PC-9 (cell line): ENCODE results near the gene RTP5. TPM values are rescaled to one million over a fixed set of nuclear protein-coding genes. Genes with fewer than 3 reads are reported as not detected.

Source experiments
- BruUV-seq: library from RNA; stranded (reverse); fragments of 400-500 nt; replicated peaks from 2 replicates; lab custom pipeline; 2021; lab: Mats Ljungman, UMichigan
- CTCF ChIA-PET: fragments of 300-600 bp; sonication (Branson Sonifier 250); formaldehyde crosslinking; loops from one replicate; lab custom pipeline; 2022; ENCODE audit warnings: antibody characterized with exemption; lab: Charles Lee
- POLR2A ChIA-PET: fragments of 300-600 bp; sonication (Branson Sonifier 250); formaldehyde crosslinking; loops from one replicate; lab custom pipeline; 2022; ENCODE audit warnings: antibody characterized with exemption; ENCODE audit not compliant: unreplicated experiment; lab: Charles Lee
- DNase-seq, 2 experiments: peaks; one replicate each; pipeline versions ENCODE4 v3.0.0 to v3.0.0-alpha.2; 2015 to 2022; ENCODE audit warnings: mixed read lengths in 1 of 2
- H2AFZ ChIP-seq: fragments of 200-600 bp; sonication (generic); 2 replicates; pipeline ENCODE4 v1.8.1; 2017; ENCODE audit warnings: antibody characterized with exemption
- H3F3A ChIP-seq: fragments of 200-600 bp; sonication (generic); 2 replicates; pipeline ENCODE4 v1.8.1; 2017; ENCODE audit warnings: antibody characterized with exemption, mild to moderate bottlenecking, low read depth; ENCODE audit not compliant: insufficient read depth
- H3K27ac ChIP-seq: fragments of 200-600 bp; sonication (generic); 2 replicates; pipeline ENCODE4 v1.6.1; 2016; ENCODE audit warnings: mixed run types
- H3K27me3 ChIP-seq: fragments of 200-600 bp; sonication (generic); 2 replicates; pipeline ENCODE4 v1.6.1; 2016; ENCODE audit warnings: low read depth, mixed run types; ENCODE audit not compliant: insufficient read depth
- H3K36me3 ChIP-seq: fragments of 200-600 bp; sonication (generic); 2 replicates; pipeline ENCODE4 v1.6.1; 2016; ENCODE audit warnings: low read depth, mixed run types
- H3K4me1 ChIP-seq: fragments of 200-600 bp; sonication (generic); replicated peaks from 2 replicates; pipeline ENCODE4 v1.6.1; 2016; ENCODE audit warnings: mixed run types; ENCODE audit not compliant: insufficient read depth
- H3K4me2 ChIP-seq: fragments of 200-600 bp; sonication (generic); 2 replicates; pipeline ENCODE4 v1.6.1; 2017; ENCODE audit warnings: mixed run types
- H3K4me3 ChIP-seq: fragments of 200-600 bp; sonication (generic); 2 replicates; pipeline ENCODE4 v1.6.1; 2016; ENCODE audit warnings: mixed run types
- H3K79me2 ChIP-seq: fragments of 200-600 bp; sonication (generic); 2 replicates; pipeline ENCODE4 v1.6.1; 2017; ENCODE audit warnings: low read depth, mixed run types
- H3K9me2 ChIP-seq: fragments of 200-600 bp; sonication (generic); 2 replicates; pipeline ENCODE4 v1.8.1; 2017; ENCODE audit warnings: mild to moderate bottlenecking; ENCODE audit not compliant: insufficient read depth
- H3K9me3 ChIP-seq: fragments of 200-600 bp; sonication (generic); 2 replicates; pipeline ENCODE4 v1.8.1; 2016; ENCODE audit warnings: low read depth; ENCODE audit not compliant: insufficient read depth
- H4K20me1 ChIP-seq: fragments of 200-600 bp; sonication (generic); 2 replicates; pipeline ENCODE4 v1.8.1; 2017; ENCODE audit not compliant: insufficient read depth
- EZH2 ChIP-seq: fragments of 200-600 bp; sonication (generic); IDR thresholded peaks from 2 replicates; pipeline ENCODE4 v1.8.0; 2017; ENCODE audit warnings: antibody characterized with exemption, low read depth
- intact Hi-C: fragments of 100-400 bp; cut with micrococcal nuclease; formaldehyde crosslinking; loops from one replicate; pipeline ENCODE4 v1.10.0; 2022; ENCODE audit not compliant: unreplicated experiment
- total RNA-seq: library from RNA; stranded (reverse); gene quantifications from 2 replicates; pipeline ENCODE4 v1.2.3, GENCODE V29; 2021
- TF ChIP-seq, protein P1 (sequence below): fragments of 200-600 bp; sonication (generic); conservative IDR thresholded peaks from 2 replicates; pipeline ENCODE4 v1.6.1; 2017; ENCODE audit warnings: mixed run types, antibody characterized with exemption, mild to moderate bottlenecking, moderate library complexity

Gene RTP5
- total RNA-seq, 1 experiment from 2014 or later: not detected

DNA sequence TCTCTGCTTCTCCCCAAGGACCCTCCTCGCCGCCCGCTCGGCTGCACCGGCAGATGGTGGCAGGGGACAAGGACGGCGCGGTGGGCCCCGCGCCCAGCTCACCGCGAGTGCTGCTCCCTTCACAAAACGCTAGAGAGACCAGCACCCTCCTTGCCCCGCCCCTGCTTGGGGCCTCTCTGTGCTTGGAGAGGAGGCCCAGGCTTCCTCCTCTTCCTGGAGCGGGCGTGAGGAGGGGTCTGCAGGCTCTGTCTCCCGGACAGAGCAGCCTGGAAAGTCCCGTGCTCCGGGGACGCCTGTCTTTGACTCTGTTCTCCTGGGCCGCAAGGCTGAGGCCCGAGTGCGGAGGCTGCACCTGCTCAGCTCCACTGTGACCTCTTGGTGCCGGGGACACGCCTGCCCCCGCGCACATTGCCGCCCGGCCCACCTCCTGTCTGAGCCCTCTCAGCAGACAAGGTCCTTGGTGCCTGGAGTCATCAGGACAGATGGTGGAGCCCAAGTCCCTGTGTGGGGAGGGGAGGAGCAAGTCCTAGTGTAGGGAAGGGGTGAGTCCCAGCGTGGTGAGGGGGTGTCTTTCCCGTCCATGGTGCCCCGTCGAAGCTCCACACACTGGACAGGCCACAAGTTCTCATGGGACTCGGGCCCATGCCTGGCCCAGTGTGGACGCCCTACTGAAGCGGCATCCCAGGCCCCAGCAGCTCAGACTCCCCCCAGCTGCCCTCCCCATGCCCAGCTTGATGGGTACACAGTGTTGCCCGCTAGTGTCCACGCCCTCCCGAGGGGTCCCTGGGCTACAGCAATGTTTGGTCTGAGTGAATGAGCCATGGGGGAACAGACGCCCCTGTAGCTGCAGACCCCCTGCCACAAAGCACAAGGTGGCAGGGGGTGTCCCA is 33.8 kb downstream of the RTP5 start:
- no peaks in the 10 kb centered on the region for H3K9me2 ChIP-seq
- no peaks in the 10 kb centered on the region for H3K36me3 ChIP-seq
- H3K27me3 ChIP-seq: peaks cover 94% of the 10 kb centered on the region
- H2AFZ ChIP-seq: no peak overlapping the region
- TF ChIP-seq, protein P1, sequence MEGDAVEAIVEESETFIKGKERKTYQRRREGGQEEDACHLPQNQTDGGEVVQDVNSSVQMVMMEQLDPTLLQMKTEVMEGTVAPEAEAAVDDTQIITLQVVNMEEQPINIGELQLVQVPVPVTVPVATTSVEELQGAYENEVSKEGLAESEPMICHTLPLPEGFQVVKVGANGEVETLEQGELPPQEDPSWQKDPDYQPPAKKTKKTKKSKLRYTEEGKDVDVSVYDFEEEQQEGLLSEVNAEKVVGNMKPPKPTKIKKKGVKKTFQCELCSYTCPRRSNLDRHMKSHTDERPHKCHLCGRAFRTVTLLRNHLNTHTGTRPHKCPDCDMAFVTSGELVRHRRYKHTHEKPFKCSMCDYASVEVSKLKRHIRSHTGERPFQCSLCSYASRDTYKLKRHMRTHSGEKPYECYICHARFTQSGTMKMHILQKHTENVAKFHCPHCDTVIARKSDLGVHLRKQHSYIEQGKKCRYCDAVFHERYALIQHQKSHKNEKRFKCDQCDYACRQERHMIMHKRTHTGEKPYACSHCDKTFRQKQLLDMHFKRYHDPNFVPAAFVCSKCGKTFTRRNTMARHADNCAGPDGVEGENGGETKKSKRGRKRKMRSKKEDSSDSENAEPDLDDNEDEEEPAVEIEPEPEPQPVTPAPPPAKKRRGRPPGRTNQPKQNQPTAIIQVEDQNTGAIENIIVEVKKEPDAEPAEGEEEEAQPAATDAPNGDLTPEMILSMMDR: no peak
- TF ChIP-seq EZH2: no peak
- H4K20me1 ChIP-seq: no peaks in the 10 kb centered on the region
- no peaks in the 10 kb centered on the region for H3K9me3 ChIP-seq
- POLR2A ChIA-PET: no interaction called here
- H3K27ac ChIP-seq: no peak overlapping the region
- peak in 1 of 2 experiments; percentile 30 for DNase-seq
- H3F3A ChIP-seq: no peaks in the 10 kb centered on the region
- H3K4me3 ChIP-seq: no peak overlapping the region
- BruUV-seq: no TSS peak
- no peaks in the 10 kb centered on the region for H3K79me2 ChIP-seq
- no peaks in the 10 kb centered on the region for H3K4me1 ChIP-seq
- intact Hi-C loops: no loop called here
- CTCF ChIA-PET: no interaction called here
- no peak overlapping the region for H3K4me2 ChIP-seq

DNA sequence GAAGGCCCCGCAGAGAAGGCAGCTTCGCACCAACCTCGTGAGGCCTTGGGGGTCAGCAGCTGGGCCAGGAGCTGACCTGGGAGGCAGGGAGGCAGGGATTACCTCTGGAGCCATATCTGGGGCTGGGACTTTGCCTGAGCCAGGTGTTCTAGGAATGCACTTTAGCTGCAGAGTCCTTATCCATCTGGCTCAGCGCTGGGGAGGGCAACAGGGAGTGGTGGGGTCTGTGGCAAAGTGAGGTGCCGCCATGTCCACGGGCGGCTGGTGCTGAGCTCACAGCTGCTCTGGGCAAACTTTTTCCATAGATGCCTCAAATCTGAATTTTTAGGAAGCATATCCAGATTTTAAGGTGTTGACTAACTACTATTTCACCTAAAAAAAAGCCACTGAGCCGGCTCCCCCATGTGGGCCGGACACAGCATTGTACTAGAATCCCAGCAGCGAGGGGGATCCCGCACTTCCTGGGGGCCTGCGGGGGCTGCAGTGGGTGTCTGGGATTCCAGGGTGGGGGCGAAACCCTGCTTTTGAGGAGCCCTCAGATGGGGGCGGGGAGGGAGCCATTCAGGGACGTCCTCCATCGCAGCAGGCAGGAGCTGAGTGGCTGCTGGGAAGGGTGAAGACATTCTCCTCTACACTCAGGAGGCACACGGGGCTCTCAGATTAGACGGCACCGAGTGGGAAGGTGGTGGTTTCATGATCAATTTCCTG is 34.6 kb downstream of the RTP5 start:
- H3K9me2 ChIP-seq: no peaks in the 10 kb centered on the region
- H3K4me3 ChIP-seq: no peak overlapping the region
- H3K27ac ChIP-seq: no peak overlapping the region
- TF ChIP-seq, protein P1: no peak
- no peak for TF ChIP-seq EZH2
- H3K36me3 ChIP-seq: no peaks in the 10 kb centered on the region
- H3K4me1 ChIP-seq: no peaks in the 10 kb centered on the region
- POLR2A ChIA-PET: no interaction called here
- peak in 1 of 2 experiments; percentile 33 for DNase-seq
- H2AFZ ChIP-seq: no peak overlapping the region
- no peak overlapping the region for H3K4me2 ChIP-seq
- H3K9me3 ChIP-seq: no peaks in the 10 kb centered on the region
- H3F3A ChIP-seq: no peaks in the 10 kb centered on the region
- CTCF ChIA-PET: no interaction called here
- intact Hi-C loops: no loop called here
- no peaks in the 10 kb centered on the region for H3K79me2 ChIP-seq
- BruUV-seq: no TSS peak
- no peaks in the 10 kb centered on the region for H4K20me1 ChIP-seq
- peaks cover 94% of the 10 kb centered on the region for H3K27me3 ChIP-seq

DNA sequence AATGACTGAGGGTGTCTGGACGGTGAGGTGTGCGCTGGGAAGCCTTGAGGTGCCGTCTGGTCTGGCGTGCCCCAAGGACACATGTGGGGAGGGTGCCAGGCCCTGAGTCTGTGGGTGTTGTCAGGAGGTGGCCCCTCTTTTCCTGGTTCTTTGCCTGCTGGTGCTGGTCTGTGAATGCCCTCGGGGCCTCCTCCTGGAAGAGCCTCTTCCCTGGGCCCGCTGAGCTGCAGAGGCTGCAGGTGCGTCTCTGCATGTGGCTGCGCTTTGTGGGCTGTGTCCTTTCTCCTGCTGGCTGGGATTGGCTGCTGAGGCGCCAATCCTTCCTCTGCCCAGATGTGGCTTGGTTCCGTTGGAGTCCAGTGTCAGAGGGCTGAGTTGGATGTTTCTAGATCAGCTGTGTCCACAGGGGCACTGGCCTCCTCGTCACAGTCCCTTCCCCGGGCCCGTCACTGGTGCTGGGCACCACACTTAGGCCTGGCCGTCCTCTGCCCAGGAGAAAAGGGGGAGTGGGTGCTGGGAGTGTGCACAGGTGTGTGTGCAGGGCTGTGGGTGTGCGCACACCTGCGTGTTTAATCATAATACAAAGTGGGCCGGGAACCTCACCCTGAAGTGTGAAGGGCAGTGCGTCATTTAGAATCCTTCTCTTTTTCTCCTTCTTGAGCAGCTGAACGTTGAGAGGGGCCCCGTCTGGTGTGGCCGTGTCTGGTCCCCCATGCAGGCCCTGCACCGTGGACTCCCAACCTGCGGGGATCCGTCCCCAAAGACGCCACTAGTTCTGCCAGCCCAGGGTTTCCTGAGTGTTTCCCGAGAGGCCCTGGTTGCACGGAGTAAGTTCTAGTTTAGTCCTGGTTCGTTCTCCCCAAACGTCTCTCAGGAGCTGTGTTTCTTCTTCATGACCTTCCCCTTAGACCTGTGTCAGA is 35.5 kb downstream of the RTP5 start:
- ChIA-PET CTCF (no interaction called here), POLR2A (no interaction called here)
- Histone ChIP-seq H3K9me3 (no peaks in the 10 kb centered on the region), H3F3A (no peaks in the 10 kb centered on the region), H3K36me3 (no peaks in the 10 kb centered on the region), H3K4me3 (no peak overlapping the region), H3K4me2 (no peak overlapping the region), H3K27ac (no peak overlapping the region), H3K9me2 (no peaks in the 10 kb centered on the region), H3K79me2 (no peaks in the 10 kb centered on the region), H3K4me1 (no peaks in the 10 kb centered on the region), H2AFZ (no peak overlapping the region), H4K20me1 (no peaks in the 10 kb centered on the region), H3K27me3 (peaks cover 95% of the 10 kb centered on the region)
- DNase-seq: peak in 1 of 2 experiments; percentile 32
- TF ChIP-seq, protein P1: no peak
- no peak for TF ChIP-seq EZH2
- no TSS peak for BruUV-seq
- intact Hi-C loops: no loop called here
